Uterus (tissue), 4 donors: ENCODE results near the gene TRIP10. TPM values are rescaled to one million over a fixed set of nuclear protein-coding genes. Genes with fewer than 3 reads are reported as not detected.
A peak's percentile ranks its signal among the peaks of the same experiment; 100 is the strongest.
"Not testable (repeated sequence)": the region's sequence is repeated elsewhere in the genome, so short reads cannot be mapped to it uniquely, and the experiment has no call there.

ENCODE experiments used
- DNase-seq, 2 donors: peaks; one replicate each; pipeline ENCODE4 v3.0.0-alpha.2; 2019 to 2020
- H3K27ac ChIP-seq, 2 donors: fragments of 200-600 bp; sonication (generic); 1 replicate in 1 of 2; 2 replicates in 1 of 2; pipeline ENCODE4 v1.5.1; 2016 to 2018
- H3K27me3 ChIP-seq, 2 donors: fragments of 200-600 bp; sonication (generic); one replicate each; pipeline ENCODE4 v1.5.1; 2018 to 2019; ENCODE audit warnings: control low read depth in 1 of 2
- H3K36me3 ChIP-seq, 2 donors: fragments of 200-600 bp; sonication (generic); one replicate each; pipeline ENCODE4 v1.5.1; 2019; ENCODE audit warnings: control low read depth in 1 of 2
- H3K4me1 ChIP-seq, 2 donors: fragments of 200-600 bp; sonication (generic); one replicate each; pipeline ENCODE4 v1.5.1; 2018 to 2019; ENCODE audit warnings: control low read depth in 1 of 2
- H3K4me3 ChIP-seq, 2 donors: fragments of 200-600 bp; sonication (generic); 1 replicate in 1 of 2; 2 replicates in 1 of 2; pipeline ENCODE4 v1.5.1; 2018 to 2019; ENCODE audit warnings: mild to moderate bottlenecking in 1 of 2
- H3K9me3 ChIP-seq, 2 donors: fragments of 200-600 bp; sonication (generic); one replicate each; pipeline ENCODE4 v1.5.1; 2019; ENCODE audit warnings: control low read depth in 1 of 2
- CTCF ChIP-seq, 4 experiments: fragments of 200-600 bp in 2 of 4; fragments of 450-650 bp in 2 of 4; sonication (generic) in 2 of 4; IDR thresholded peaks; one replicate each; pipeline ENCODE4 v1.5.1; 2016 to 2019; ENCODE audit warnings: antibody characterized with exemption in 4 of 4, mild to moderate bottlenecking in 2 of 4, moderate library complexity in 1 of 4
- POLR2A ChIP-seq, 2 donors: fragments of 450-650 bp; IDR thresholded peaks; one replicate each; pipeline ENCODE4 v1.6.1; 2016; ENCODE audit warnings: antibody characterized with exemption in 2 of 2, mild to moderate bottlenecking in 1 of 2, moderate library complexity in 1 of 2
- intact Hi-C: fragments of 100-400 bp; cut with DNase I; formaldehyde crosslinking; loops from one replicate; pipeline ENCODE4 v1.15.1; 2023; ENCODE audit warnings: low total_unique reads
- total RNA-seq, 4 donors: library from RNA; depleted of rRNA in 3 of 4; stranded (reverse); fragments of >200 nt in 3 of 4; gene quantifications; one replicate each; pipeline versions ENCODE4 v1.1.0 to v1.2.4, GENCODE V29; 2014 to 2023
- donor health status: DM: yes; HTN: yes; CAD: no.

The TRIP10 gene
- total RNA-seq, 4 donors from 2014 or later, result 36.0 to 144 (median 48.2) TPM

DNA sequence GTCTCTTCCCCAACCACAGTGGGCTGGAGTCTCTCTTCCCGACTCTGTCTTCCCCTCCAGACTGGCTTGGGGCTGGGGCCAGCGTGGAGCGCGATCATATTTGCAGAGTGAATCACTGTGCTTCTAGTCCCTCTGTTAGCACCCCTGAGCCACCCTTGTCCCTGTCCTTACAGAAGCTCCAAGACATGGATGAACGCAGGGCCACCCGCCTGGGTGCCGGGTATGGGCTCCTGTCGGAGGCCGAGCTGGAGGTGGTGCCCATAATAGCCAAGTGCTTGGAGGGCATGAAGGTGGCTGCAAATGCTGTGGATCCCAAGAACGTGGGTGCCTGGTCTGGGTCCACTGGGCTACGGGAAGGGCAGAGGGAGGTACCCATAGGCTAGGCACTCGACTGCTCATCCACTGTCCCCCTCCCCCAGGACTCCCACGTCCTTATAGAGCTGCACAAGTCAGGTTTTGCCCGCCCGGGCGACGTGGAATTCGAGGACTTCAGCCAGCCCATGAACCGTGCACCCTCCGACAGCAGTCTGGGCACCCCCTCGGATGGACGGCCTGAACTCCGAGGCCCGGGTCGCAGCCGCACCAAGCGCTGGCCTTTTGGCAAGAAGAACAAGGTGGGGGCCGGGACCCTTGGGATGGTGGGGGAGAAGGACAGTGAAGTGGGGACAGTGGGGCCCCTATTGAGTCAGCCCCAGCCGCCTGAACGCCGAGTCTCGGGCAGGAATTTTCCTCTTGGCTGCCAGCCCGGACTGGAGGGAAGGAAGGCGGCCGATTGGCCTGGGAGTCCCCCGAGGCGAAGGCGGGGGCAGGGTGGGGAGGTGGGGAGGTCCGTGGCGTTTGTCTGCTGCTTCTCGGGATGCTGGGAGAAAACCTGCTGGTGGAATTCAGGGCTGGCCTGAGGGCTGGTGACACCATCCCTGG lies 5.2 kb downstream of the TRIP10 start:
- H3K9me3 ChIP-seq, result no peaks in the 10 kb centered on the region
- no peaks in the 10 kb centered on the region for H3K36me3 ChIP-seq
- H3K27ac ChIP-seq, result peak overlapping the region; percentile 87 to 91
- DNase-seq, result peak; percentile 90 to 92
- intact Hi-C loops, result no loop called here
- H3K27me3 ChIP-seq, result no peaks in the 10 kb centered on the region
- no peak for TF ChIP-seq CTCF (IDR thresholded peaks at IDR 0.05)
- no peak for TF ChIP-seq POLR2A (IDR thresholded peaks at IDR 0.05)
- no peak overlapping the region for H3K4me3 ChIP-seq
- H3K4me1 ChIP-seq, result peaks cover 3 to 21% of the 10 kb centered on the region in 2 donors

DNA sequence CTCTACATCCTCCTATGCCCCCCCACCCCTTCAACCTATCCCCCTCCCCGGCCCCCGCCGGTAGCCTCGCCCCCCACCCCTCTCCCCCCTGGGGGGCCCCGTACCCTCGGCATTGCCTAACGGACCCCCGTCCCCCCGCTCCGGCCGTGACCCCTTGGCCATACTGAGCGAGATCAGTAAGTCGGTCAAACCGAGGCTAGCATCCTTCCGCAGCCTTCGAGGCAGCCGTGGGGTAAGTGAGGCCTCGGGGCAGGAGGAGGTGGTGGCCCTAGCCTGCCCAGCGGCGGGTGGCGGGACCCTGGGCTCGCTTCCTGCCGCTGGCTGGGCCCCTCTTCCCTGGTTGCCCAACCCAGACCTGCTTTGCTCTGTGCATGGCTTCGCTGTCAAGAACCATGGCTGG lies 6.5 kb downstream of the TRIP10 start:
- DNase-seq, result no peak
- Histone ChIP-seq H3K36me3 (no peaks in the 10 kb centered on the region), H3K27ac (peak overlapping the region in 1 of 2 donors; percentile 87), H3K4me1 (peaks cover 3 to 21% of the 10 kb centered on the region in 2 donors), H3K27me3 (no peaks in the 10 kb centered on the region), H3K4me3 (no peak overlapping the region), H3K9me3 (no peaks in the 10 kb centered on the region)
- intact Hi-C loops, result no loop called here
- TF ChIP-seq POLR2A (IDR thresholded peaks at IDR 0.05), result no peak
- no peak for TF ChIP-seq CTCF (IDR thresholded peaks at IDR 0.05)

GRCh38 chr19:6748543-6748942 lies 9.1 kb downstream of the TRIP10 start:
- intact Hi-C loops, H3K27ac ChIP-seq, H3K27me3 ChIP-seq, H3K4me3 ChIP-seq, H3K9me3 ChIP-seq, DNase-seq, H3K36me3 ChIP-seq: not testable (repeated sequence)
- H3K4me1 ChIP-seq, result peaks cover 3 to 17% of the 10 kb centered on the region in 2 donors

DNA sequence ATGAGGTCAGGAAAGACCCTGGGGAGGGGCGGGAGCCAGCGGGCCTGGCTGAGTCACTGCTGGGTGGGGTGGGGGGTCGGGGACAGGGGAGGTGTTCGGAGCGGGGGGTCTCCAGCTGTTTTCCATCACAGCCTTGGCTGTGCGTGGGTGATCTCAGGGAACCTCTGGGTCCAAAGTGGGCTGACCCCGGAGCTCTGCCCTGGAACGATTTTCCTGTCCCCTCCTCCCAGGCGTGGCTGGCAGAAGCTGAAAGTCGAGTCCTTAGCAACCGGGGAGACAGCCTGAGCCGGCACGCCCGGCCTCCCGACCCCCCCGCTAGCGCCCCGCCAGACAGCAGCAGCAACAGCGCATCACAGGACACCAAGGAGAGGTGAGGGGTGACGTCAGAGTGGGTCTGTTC lies 10.6 kb downstream of the TRIP10 start:
- peak in 1 of 2 donors; percentile 64 for DNase-seq
- Histone ChIP-seq H3K27ac (no peak overlapping the region), H3K9me3 (no peaks in the 10 kb centered on the region), H3K36me3 (no peaks in the 10 kb centered on the region), H3K4me3 (no peak overlapping the region), H3K27me3 (no peaks in the 10 kb centered on the region), H3K4me1 (peaks cover 3 to 12% of the 10 kb centered on the region in 2 donors)
- TF ChIP-seq POLR2A (IDR thresholded peaks at IDR 0.05) (no peak), CTCF (IDR thresholded peaks at IDR 0.05) (no peak)
- intact Hi-C loops, result no loop called here

DNA sequence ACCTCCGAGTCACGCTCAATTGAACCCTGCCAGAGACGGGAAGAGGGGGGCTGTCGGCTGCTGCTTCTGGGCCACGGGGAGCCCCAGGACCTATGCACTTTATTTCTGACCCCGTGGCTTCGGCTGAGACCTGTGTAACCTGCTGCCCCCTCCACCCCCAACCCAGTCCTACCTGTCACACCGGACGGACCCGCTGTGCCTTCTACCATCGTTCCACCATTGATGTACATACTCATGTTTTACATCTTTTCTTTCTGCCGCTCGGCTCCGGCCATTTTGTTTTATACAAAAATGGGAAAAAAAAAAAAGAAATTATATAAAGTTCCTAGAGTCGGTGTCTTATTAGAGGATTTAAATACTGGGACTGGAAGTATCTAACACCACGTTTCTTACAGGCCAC lies 11.7 kb downstream of the TRIP10 start:
- Histone ChIP-seq H3K27me3 (no peaks in the 10 kb centered on the region), H3K4me3 (no peak overlapping the region), H3K9me3 (no peaks in the 10 kb centered on the region), H3K36me3 (no peaks in the 10 kb centered on the region), H3K27ac (no peak overlapping the region), H3K4me1 (peaks cover 0 to 6% of the 10 kb centered on the region in 2 donors)
- no peak for DNase-seq
- intact Hi-C loops, result no loop called here
- TF ChIP-seq CTCF (IDR thresholded peaks at IDR 0.05) (no peak), POLR2A (IDR thresholded peaks at IDR 0.05) (no peak)
